Dedifferentiated amniotic fluid mesenchymal stem cell (primary cell): Measurements from ENCODE around the gene MME.

Source experiments
- DNase-seq: peaks from one replicate; pipeline ENCODE4 v3.0.0-alpha.2; 2016; ENCODE audit errors: extremely low spot score

MME gene

GRCh38 chr3:155147588-155147987 is 67.5 kb downstream of the MME start:
- no peak for DNase-seq

GRCh38 chr3:155149494-155149893 is 69.4 kb downstream of the MME start:
- no peak for DNase-seq

GRCh38 chr3:155153242-155154186 is 73.4 kb downstream of the MME start:
- no peak for DNase-seq

- no peak for DNase-seq
Measured at GRCh38 chr3:155154255-155154654, 74.1 kb downstream of the MME start.

- no peak for DNase-seq
Measured at GRCh38 chr3:155158346-155159037, 78.4 kb downstream of the MME start.

- DNase-seq, result no peak
Measured at GRCh38 chr3:155159301-155159700, 79.2 kb downstream of the MME start.

GRCh38 chr3:155161640-155162292 is 81.6 kb downstream of the MME start:
- DNase-seq, result no peak

GRCh38 chr3:155164306-155164705 is 84.2 kb downstream of the MME start:
- no peak for DNase-seq

- no peak for DNase-seq
Measured at GRCh38 chr3:155166441-155166840, 86.3 kb downstream of the MME start.

- DNase-seq, result no peak
Measured at GRCh38 chr3:155169197-155169596, 89.1 kb downstream of the MME start.

- no peak for DNase-seq
Measured at GRCh38 chr3:155173771-155174170, 93.7 kb downstream of the MME start.

- DNase-seq, result no peak
Measured at GRCh38 chr3:155178810-155179436, 98.8 kb downstream of the MME start.

GRCh38 chr3:155179437-155179827 is 99.3 kb downstream of the MME start:
- no peak for DNase-seq

GRCh38 chr3:155179966-155180757 is 100.0 kb downstream of the MME start:
- DNase-seq, result no peak

GRCh38 chr3:155182467-155182866 is 102.3 kb downstream of the MME start:
- DNase-seq, result no peak

- no peak for DNase-seq
Measured at GRCh38 chr3:155184011-155184410, 103.9 kb downstream of the MME start.

GRCh38 chr3:155185631-155186071 is 105.5 kb downstream of the MME start:
- DNase-seq, result peak; percentile 60

- DNase-seq, result peak; percentile 75
Measured at GRCh38 chr3:155188031-155188430, 107.9 kb downstream of the MME start.

- DNase-seq, result no peak
Measured at GRCh38 chr3:155189478-155189877, 109.4 kb downstream of the MME start.

GRCh38 chr3:155190691-155191090 is 110.6 kb downstream of the MME start:
- no peak for DNase-seq
